Caco-2 (cell line): Measurements from ENCODE around the gene SPRR1A. TPM values are rescaled to one million over a fixed set of nuclear protein-coding genes. Genes with fewer than 3 reads are reported as not detected.

Experiments
- BruUV-seq: library from RNA; stranded (reverse); fragments of 400-500 nt; replicated peaks from 2 replicates; lab custom pipeline; 2021; lab: Mats Ljungman, UMichigan
- CTCF ChIA-PET: fragments of 300-600 bp; sonication (Branson Sonifier 250); formaldehyde crosslinking; loops from one replicate; lab custom pipeline; 2022; ENCODE audit warnings: antibody characterized with exemption; lab: Charles Lee
- POLR2A ChIA-PET: fragments of 300-600 bp; sonication (Branson Sonifier 250); formaldehyde crosslinking; loops from one replicate; lab custom pipeline; 2022; ENCODE audit warnings: antibody characterized with exemption; lab: Charles Lee
- DNase-seq, 2 experiments: peaks; one replicate each; pipeline versions ENCODE4 v3.0.0 to v3.0.0-alpha.2; 2020 to 2022
- H3K27me3 ChIP-seq: replicated peaks from 2 replicates; pipeline ENCODE4 v1.6.0; 2011; ENCODE audit warnings: low read length; ENCODE audit not compliant: control insufficient read depth, insufficient read depth
- H3K36me3 ChIP-seq: 2 replicates; pipeline ENCODE4 v1.5.1; 2011; ENCODE audit warnings: low read length; ENCODE audit not compliant: control insufficient read depth, insufficient read depth
- H3K4me1 ChIP-seq: fragments of 250-450 bp; sonication (Bioruptor Pico); 2 replicates; pipeline ENCODE4 v1.5.1; 2020; ENCODE audit warnings: mild to moderate bottlenecking
- H3K4me3 ChIP-seq: 2 replicates; pipeline ENCODE4 v1.5.1; 2011; ENCODE audit warnings: low read depth, mild to moderate bottlenecking, control low read depth, low read length
- H3K9me3 ChIP-seq: fragments of 250-450 bp; sonication (Bioruptor Pico); 2 replicates; pipeline ENCODE4 v1.5.1; 2020; ENCODE audit warnings: mild to moderate bottlenecking, moderate library complexity
- H3K27ac Mint-ChIP-seq: one replicate; pipeline ENCODE4 v1.8.0; 2022; ENCODE audit warnings: mixed read lengths; ENCODE audit not compliant: unreplicated experiment
- H3K27me3 Mint-ChIP-seq: one replicate; pipeline ENCODE4 v1.8.0; 2022; ENCODE audit warnings: mixed read lengths; ENCODE audit not compliant: insufficient read depth, unreplicated experiment
- H3K36me3 Mint-ChIP-seq: one replicate; pipeline ENCODE4 v1.8.0; 2022; ENCODE audit warnings: mild to moderate bottlenecking, mixed read lengths; ENCODE audit not compliant: insufficient read depth, unreplicated experiment
- H3K4me1 Mint-ChIP-seq: one replicate; pipeline ENCODE4 v1.8.0; 2022; ENCODE audit warnings: low read depth, mixed read lengths; ENCODE audit not compliant: unreplicated experiment
- H3K4me3 Mint-ChIP-seq: one replicate; pipeline ENCODE4 v1.8.0; 2022; ENCODE audit warnings: mild to moderate bottlenecking, moderate library complexity, mixed read lengths; ENCODE audit not compliant: unreplicated experiment
- H3K9me3 Mint-ChIP-seq: one replicate; pipeline ENCODE4 v1.8.0; 2022; ENCODE audit warnings: mixed read lengths; ENCODE audit not compliant: unreplicated experiment
- CTCF ChIP-seq, 2 experiments: fragments of 200-600 bp in 1 of 2; IDR thresholded peaks; 1 replicate in 1 of 2; 2 replicates in 1 of 2; pipeline versions ENCODE4 v1.5.1 to v1.8.0; 2011 to 2022; ENCODE audit warnings: antibody characterized with exemption in 1 of 2, control low read depth in 1 of 2, inconsistent platforms in 1 of 2, low read depth in 1 of 2, low read length in 1 of 2, mild to moderate bottlenecking in 1 of 2, moderate library complexity in 1 of 2; ENCODE audit not compliant: insufficient read depth in 1 of 2, severe bottlenecking in 1 of 2, unreplicated experiment in 1 of 2
- intact Hi-C: fragments of 100-400 bp; cut with micrococcal nuclease; formaldehyde crosslinking; loops from one replicate; pipeline ENCODE4 v1.10.0; 2022; ENCODE audit not compliant: unreplicated experiment
- total RNA-seq: library from RNA; stranded (reverse); gene quantifications from 2 replicates; pipeline ENCODE4 v1.2.3, GENCODE V29; 2022

Gene SPRR1A
- total RNA-seq, 1 experiment from 2014 or later, result not detected

DNA sequence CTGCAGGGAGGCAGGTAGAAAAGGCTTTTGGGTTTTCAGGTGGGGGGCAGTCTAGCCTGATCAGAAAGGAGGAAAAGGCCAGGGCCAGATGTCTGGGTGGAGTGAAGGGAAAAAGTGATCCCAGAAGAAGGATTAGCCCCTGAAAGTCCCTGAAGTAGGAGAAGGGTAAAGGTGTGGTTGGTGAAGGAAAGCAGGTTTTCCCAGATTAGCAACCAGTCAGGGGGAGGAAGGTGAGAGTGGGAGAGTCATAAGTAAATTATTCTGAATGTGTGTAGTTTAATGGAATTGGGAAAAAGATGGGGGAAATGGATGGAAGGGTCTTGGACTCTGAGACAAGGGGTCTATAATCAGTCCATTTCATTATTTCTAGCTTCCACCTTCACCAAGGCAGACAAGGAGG, 647 bp upstream of the SPRR1A start:
- Mint-ChIP-seq H3K4me1 (no peaks in the 10 kb centered on the region), H3K27me3 (peaks cover 23% of the 10 kb centered on the region), H3K27ac (no peak overlapping the region), H3K9me3 (no peaks in the 10 kb centered on the region), H3K4me3 (no peak overlapping the region), H3K36me3 (no peaks in the 10 kb centered on the region)
- POLR2A ChIA-PET, result interaction anchor here (0.6 kb wide), 1 partner anchor 744 kb away, joined by 4 read pairs; the partner anchor contains the start of gene INTS3
- intact Hi-C loops, result no loop called here
- H3K9me3 ChIP-seq, result peaks cover 3% of the 10 kb centered on the region; the same call in 1 of the 2 replicates
- H3K27me3 ChIP-seq, result peaks cover 2% of the 10 kb centered on the region; the same call in 1 of the 2 replicates
- CTCF ChIA-PET, result no interaction called here
- BruUV-seq, result no TSS peak
- TF ChIP-seq CTCF (IDR thresholded peaks at IDR 0.05; ENCODE audit: insufficient read depth in 1 of 2, low read depth in 1 of 2, low read length in 1 of 2, severe bottlenecking in 1 of 2, unreplicated experiment in 1 of 2), result no peak
- H3K4me1 ChIP-seq, result no peaks in the 10 kb centered on the region
- H3K4me3 ChIP-seq, result no peak overlapping the region
- H3K36me3 ChIP-seq, result no peaks in the 10 kb centered on the region
- no peak for DNase-seq

DNA sequence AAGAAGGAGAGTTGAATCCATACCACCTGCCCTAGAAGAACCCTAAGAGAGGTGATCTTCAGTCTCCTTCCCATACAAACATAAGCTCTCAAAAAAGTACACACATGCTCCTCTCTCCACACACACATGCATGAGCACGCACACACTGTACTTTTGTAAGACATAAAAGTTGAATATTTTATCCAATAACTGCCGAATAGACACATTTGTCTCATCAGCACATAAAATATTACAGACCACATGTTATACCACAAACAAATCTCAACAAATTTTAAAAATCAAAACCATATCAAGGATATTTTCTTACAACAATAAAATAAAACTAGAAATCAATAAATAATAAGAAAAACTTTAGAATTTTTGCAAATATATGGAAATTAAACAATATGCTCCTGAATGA, 2.7 kb downstream of the SPRR1A start:
- no peaks in the 10 kb centered on the region for H3K4me1 Mint-ChIP-seq
- no peaks in the 10 kb centered on the region for H3K9me3 Mint-ChIP-seq
- H3K27me3 ChIP-seq, result peaks cover 2% of the 10 kb centered on the region; the same call in 1 of the 2 replicates
- ChIA-PET POLR2A (no interaction called here), CTCF (no interaction called here)
- H3K4me3 Mint-ChIP-seq, result no peak overlapping the region
- peaks cover 5% of the 10 kb centered on the region; the same call in 1 of the 2 replicates for H3K9me3 ChIP-seq
- H3K27ac Mint-ChIP-seq, result no peak overlapping the region
- no peaks in the 10 kb centered on the region for H3K36me3 Mint-ChIP-seq
- no peaks in the 10 kb centered on the region for H3K36me3 ChIP-seq
- H3K27me3 Mint-ChIP-seq, result peaks cover 21% of the 10 kb centered on the region
- H3K4me3 ChIP-seq, result no peak overlapping the region
- no TSS peak for BruUV-seq
- no peaks in the 10 kb centered on the region for H3K4me1 ChIP-seq
- TF ChIP-seq CTCF (IDR thresholded peaks at IDR 0.05; ENCODE audit: insufficient read depth in 1 of 2, low read depth in 1 of 2, low read length in 1 of 2, severe bottlenecking in 1 of 2, unreplicated experiment in 1 of 2), result no peak
- intact Hi-C loops, result no loop called here
- no peak for DNase-seq

DNA sequence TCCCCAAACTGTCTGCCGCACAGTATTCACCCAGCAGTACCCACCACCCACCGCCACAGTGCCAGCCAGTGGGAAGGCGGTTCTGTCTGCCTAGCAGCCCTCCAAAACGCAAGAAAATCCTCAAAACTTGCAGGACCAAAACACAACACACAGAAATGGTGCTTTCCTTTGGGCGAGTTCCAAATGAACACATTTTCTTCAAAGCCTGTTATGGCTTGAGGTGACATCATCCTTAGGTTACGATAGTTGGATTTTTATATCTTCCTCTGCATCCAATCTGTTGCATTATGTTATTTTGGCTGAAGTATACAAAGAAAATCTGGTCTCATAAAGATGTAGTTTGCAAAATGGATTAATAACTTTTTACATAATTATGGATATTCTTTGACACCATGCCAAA, 9.3 kb downstream of the SPRR1A start:
- intact Hi-C loops, result no loop called here
- no peaks in the 10 kb centered on the region for H3K36me3 ChIP-seq
- no peak for TF ChIP-seq CTCF (IDR thresholded peaks at IDR 0.05; ENCODE audit: insufficient read depth in 1 of 2, low read depth in 1 of 2, low read length in 1 of 2, severe bottlenecking in 1 of 2, unreplicated experiment in 1 of 2)
- ChIA-PET POLR2A (no interaction called here), CTCF (no interaction called here)
- no peaks in the 10 kb centered on the region for H3K4me1 Mint-ChIP-seq
- H3K27ac Mint-ChIP-seq, result no peak overlapping the region
- no peak for DNase-seq
- no TSS peak for BruUV-seq
- H3K27me3 ChIP-seq, result no peaks in the 10 kb centered on the region
- H3K4me3 Mint-ChIP-seq, result no peak overlapping the region
- H3K36me3 Mint-ChIP-seq, result no peaks in the 10 kb centered on the region
- H3K4me1 ChIP-seq, result no peaks in the 10 kb centered on the region
- H3K4me3 ChIP-seq, result no peak overlapping the region
- H3K9me3 ChIP-seq, result peaks cover 2% of the 10 kb centered on the region; the same call in 1 of the 2 replicates
- H3K27me3 Mint-ChIP-seq, result peaks cover 6% of the 10 kb centered on the region
- peaks cover 9% of the 10 kb centered on the region for H3K9me3 Mint-ChIP-seq
